Astrocyte (in vitro differentiated cells and primary cell): ENCODE results near the gene UTP4.

Experiments used
- EZH2 ChIP-seq: IDR thresholded peaks from 2 replicates; pipeline ENCODE4 v1.6.1; 2012; ENCODE audit warnings: mild to moderate bottlenecking, low read length, inconsistent platforms; ENCODE audit not compliant: insufficient read depth
- TF ChIP-seq, protein P1 (sequence below): IDR thresholded peaks from 2 replicates; pipeline ENCODE4 v1.5.1; 2011; ENCODE audit warnings: low read depth, mild to moderate bottlenecking, inconsistent platforms, low read length, moderate library complexity; ENCODE audit not compliant: insufficient read depth

DNA sequence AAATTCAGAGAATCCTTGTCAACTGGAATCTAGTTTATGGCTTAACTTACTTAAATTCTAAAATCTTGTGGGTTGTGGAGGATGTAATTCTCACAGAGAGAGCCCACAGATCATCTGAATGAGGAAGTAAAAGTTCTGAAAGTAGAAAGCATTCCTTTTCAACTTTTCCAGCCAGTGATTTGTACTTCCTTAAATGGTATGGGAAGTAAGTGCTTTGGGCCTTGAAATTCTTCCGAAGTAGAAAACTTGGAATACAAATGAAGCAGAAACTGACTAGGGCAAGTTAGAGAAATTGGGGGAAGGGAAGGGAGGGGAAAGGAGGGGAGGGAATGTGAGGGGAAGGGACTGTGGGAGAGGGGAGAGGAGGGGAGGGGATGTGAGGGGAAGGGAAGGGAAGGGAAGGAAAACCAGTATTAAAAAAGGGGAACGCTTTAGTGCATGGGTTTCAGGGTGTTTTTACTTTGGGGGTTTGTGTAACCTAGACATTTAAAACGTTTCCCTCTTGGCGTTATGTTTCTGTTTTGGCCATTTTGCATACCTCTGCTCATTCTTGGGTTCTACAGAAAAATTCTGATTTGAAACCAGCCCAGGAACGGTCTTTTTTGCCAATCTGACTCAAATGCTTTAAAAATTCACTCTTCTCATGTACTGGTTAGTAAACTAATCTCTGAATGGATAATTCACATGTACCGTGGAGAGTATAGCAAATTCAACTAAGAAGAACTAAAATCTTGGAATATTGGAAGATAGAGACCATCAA lies 39.1 kb downstream of the UTP4 start:
- TF ChIP-seq, protein P1, sequence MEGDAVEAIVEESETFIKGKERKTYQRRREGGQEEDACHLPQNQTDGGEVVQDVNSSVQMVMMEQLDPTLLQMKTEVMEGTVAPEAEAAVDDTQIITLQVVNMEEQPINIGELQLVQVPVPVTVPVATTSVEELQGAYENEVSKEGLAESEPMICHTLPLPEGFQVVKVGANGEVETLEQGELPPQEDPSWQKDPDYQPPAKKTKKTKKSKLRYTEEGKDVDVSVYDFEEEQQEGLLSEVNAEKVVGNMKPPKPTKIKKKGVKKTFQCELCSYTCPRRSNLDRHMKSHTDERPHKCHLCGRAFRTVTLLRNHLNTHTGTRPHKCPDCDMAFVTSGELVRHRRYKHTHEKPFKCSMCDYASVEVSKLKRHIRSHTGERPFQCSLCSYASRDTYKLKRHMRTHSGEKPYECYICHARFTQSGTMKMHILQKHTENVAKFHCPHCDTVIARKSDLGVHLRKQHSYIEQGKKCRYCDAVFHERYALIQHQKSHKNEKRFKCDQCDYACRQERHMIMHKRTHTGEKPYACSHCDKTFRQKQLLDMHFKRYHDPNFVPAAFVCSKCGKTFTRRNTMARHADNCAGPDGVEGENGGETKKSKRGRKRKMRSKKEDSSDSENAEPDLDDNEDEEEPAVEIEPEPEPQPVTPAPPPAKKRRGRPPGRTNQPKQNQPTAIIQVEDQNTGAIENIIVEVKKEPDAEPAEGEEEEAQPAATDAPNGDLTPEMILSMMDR, result no peak
- TF ChIP-seq EZH2, result no peak
